ENCODE data around the gene ZMIZ1.
"Not testable (repeated sequence)": the region's sequence is repeated elsewhere in the genome, so short reads cannot be mapped to it uniquely, and the experiment has no call there.

Gene ZMIZ1

GRCh38 chr10:79266543-79267312 is 198.0 kb downstream of the ZMIZ1 start:
- DNase-seq (ENCODE audit: low read depth in 2 of 2) = no peak

- DNase-seq (ENCODE audit: low read depth in 2 of 2) = no peak
Measured at GRCh38 chr10:79267499-79267898, 198.7 kb downstream of the ZMIZ1 start.

- DNase-seq (ENCODE audit: low read depth in 2 of 2) = no peak
Measured at GRCh38 chr10:79268161-79268601, 199.4 kb downstream of the ZMIZ1 start.

- DNase-seq (ENCODE audit: low read depth in 2 of 2) = no peak
Measured at GRCh38 chr10:79268742-79269141, 200.0 kb downstream of the ZMIZ1 start.

GRCh38 chr10:79269443-79269842 is 200.7 kb downstream of the ZMIZ1 start:
- no peak for DNase-seq (ENCODE audit: low read depth in 2 of 2)

GRCh38 chr10:79269969-79270368 is 201.2 kb downstream of the ZMIZ1 start:
- DNase-seq (ENCODE audit: low read depth in 2 of 2) = no peak

- DNase-seq (ENCODE audit: low read depth in 2 of 2) = no peak
Measured at GRCh38 chr10:79270466-79271246, 201.9 kb downstream of the ZMIZ1 start.

GRCh38 chr10:79272353-79272752 is 203.6 kb downstream of the ZMIZ1 start:
- no peak for DNase-seq (ENCODE audit: low read depth in 2 of 2)

- no peak for DNase-seq (ENCODE audit: low read depth in 2 of 2)
Measured at GRCh38 chr10:79273604-79274003, 204.8 kb downstream of the ZMIZ1 start.

- no peak for DNase-seq (ENCODE audit: low read depth in 2 of 2)
Measured at GRCh38 chr10:79274279-79275104, 205.7 kb downstream of the ZMIZ1 start.

- DNase-seq (ENCODE audit: low read depth in 2 of 2) = no peak
Measured at GRCh38 chr10:79275105-79275430, 206.3 kb downstream of the ZMIZ1 start.

- no peak for DNase-seq (ENCODE audit: low read depth in 2 of 2)
Measured at GRCh38 chr10:79275431-79275851, 206.7 kb downstream of the ZMIZ1 start.

GRCh38 chr10:79277579-79278269 is 209.0 kb downstream of the ZMIZ1 start:
- no peak for DNase-seq (ENCODE audit: low read depth in 2 of 2)

- not testable (repeated sequence) for DNase-seq (ENCODE audit: low read depth in 2 of 2)
Measured at GRCh38 chr10:79279047-79279446, 210.3 kb downstream of the ZMIZ1 start.

GRCh38 chr10:79280956-79281355 is 212.2 kb downstream of the ZMIZ1 start:
- DNase-seq (ENCODE audit: low read depth in 2 of 2) = no peak

GRCh38 chr10:79282388-79282787 is 213.6 kb downstream of the ZMIZ1 start:
- no peak for DNase-seq (ENCODE audit: low read depth in 2 of 2)

GRCh38 chr10:79283616-79284015 is 214.8 kb downstream of the ZMIZ1 start:
- no peak for DNase-seq (ENCODE audit: low read depth in 2 of 2)

- DNase-seq (ENCODE audit: low read depth in 2 of 2) = no peak
Measured at GRCh38 chr10:79284158-79284871, 215.5 kb downstream of the ZMIZ1 start.

GRCh38 chr10:79285315-79286197 is 216.8 kb downstream of the ZMIZ1 start:
- no peak for DNase-seq (ENCODE audit: low read depth in 2 of 2)
